Ramos (cell line): ENCODE data around the gene CUL2.

Source experiments
- in situ Hi-C: fragments of 300-500 bp; cut with MboI; formaldehyde crosslinking; loops from one replicate; pipeline ENCODE4 v1.14.3; 2022; ENCODE audit warnings: low sequenced_read_pairs; ENCODE audit not compliant: unreplicated experiment

Gene CUL2

DNA sequence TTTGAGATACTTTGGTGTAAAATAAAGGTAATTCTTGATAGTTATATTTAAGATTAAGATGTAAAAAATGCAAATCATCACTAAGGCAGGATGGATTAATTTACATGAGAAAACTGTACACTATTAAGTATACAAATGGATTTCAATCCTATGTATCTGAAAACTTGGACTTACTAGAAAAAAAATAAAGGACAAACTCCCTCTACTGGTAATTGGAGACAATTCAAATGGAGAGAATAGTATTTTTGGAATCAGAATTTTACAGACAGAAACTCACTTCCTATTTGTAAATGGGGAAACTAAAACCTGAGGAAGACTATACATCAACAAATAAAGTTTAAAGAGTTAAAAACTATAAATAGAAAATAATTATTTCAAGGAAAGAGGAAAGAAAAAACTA is 62.6 kb downstream of the CUL2 start:
- in situ Hi-C loops: no loop called here

DNA sequence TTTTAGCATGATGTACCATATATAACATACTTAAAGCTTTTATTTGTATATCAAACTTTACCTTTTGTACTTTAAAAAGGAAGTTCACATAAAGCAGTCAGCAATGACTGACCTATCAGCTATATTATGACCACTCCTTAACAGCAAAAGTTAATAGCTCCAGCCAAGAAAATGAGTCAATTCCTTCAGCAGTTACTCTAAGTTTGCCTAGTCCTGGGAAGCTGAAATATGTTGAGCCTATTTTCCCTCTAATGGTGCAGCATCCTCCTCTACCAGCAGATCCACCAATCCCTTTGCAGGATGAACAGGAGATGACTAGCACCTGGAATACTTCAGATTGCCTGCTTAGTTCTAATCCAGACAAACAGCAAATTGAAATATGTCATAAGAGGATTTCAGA is 64.2 kb downstream of the CUL2 start:
- in situ Hi-C loops: no loop called here

DNA sequence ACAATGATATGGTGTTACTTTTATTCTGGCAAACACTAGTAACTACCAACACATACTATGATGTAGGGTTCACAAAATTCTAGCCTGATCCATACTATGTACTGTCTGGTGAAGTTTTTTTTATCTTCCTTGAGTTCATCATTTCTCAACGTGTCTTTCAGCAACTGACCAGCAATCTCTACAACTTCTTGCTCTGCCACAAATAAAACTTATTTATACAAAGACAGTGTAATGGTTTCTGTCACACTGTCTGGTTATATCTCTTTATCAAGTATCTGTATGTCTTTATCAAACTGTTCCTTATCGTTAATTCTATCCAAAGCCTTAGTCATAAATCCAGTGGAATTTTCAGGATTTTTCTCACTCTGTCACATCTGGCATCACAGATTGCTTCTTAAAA is 69.7 kb downstream of the CUL2 start:
- in situ Hi-C loops: no loop called here

DNA sequence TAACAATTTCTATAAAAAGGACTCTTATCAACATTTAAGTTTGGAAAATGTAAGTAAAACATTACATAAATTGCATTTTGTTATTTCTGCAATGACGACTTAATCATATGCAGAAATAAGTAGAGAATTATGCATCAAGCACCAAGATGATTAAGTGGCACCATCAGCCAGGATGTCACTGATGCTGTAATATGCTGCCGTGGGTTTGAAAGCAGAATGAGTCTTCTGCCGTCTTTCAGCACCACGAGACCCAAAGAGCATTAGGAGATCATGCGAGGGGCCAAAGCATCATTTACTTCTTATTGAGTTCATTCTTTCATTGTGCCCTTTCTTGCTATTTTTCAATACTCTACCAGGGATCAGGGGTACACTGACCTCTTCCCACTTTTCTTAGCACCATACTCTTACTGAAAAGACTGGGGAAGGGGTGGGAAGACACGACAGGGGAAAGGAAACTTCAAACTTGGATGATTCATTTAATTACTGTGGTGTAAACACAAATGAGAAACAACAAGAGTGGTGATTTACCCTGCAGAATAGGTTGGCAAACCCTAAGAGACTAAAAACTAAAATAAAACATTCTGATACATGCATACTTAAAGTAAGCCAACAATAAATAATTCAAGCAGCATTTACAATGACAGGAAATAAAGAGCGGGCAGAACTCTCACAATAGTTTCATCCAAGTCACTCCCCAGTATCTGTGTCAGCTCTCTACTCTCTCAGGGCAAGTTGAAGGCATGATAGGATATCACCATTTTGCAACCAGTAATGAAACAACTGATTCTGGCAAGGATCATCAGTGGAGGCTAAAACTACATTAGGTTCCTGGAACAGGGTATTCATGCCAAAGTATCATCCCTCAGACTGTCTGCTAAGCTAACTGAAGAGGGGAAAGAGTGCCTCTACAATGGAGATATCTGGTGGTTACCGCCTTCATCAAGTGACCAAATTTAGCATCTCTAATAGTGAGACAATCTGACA is 70.8 kb downstream of the CUL2 start:
- in situ Hi-C loops: no loop called here

DNA sequence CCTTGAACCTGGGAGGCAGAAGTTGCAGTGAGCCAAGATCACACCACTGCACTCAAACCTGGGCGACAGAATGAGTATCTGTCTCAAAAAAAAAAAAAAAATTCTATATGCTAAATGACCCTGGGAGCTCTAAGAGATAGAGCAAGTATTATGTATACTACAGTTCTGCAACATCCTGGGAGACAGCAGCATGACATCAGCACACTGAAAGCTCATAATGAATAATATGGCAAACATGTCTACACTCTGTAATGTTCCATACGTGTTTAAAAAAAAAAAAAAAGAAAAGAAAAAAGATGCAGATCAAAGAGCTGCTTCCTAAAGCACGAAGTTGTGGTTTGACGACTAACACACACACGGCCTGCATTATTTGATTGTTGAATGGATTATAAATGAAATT is 72.5 kb downstream of the CUL2 start:
- in situ Hi-C loops: no loop called here

DNA sequence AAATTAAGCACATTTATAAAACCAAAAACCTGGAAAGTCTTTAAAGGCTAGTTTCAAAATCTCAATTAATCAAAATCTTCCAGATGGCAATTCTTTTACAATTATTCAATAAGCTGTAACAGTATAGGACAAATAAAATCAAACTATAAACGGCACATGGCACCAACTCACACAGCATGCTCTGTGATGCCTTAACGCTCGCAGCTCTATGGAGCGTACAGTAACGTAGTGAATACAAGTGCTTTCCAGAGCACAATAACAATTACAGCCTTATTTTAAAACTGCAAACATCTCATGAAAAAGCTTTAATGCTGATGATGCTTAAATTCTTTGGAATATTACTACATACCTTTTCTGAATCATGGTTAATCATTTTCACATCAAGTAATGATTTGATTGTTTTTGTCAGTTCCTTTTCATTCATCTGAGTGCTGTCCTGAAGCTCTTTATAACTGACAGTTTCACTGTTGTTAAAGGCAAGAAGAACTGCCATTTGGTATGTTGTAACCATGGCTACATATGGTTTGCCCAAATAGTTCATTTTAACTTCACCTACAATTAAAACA is 74.2 kb downstream of the CUL2 start:
- in situ Hi-C loops: no loop called here

DNA sequence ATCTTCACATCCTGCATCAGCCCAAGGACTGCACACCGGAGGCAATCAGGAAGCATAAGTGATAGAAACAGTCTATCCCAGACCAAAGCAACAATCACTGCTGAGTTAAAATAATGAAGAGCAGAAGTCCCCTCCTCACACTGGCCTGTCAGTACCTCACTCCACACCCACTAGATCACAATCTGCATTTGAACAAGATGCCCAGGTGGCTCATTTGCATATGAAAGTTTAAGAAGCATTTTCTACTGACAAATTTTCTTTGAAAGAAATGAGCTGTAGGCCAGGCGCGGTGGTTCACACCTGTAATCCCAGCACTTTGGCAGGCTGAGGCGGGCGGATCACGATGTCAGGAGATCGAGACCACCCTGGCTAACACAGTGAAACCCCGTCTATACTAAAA is 77.4 kb downstream of the CUL2 start:
- in situ Hi-C loops: no loop called here

DNA sequence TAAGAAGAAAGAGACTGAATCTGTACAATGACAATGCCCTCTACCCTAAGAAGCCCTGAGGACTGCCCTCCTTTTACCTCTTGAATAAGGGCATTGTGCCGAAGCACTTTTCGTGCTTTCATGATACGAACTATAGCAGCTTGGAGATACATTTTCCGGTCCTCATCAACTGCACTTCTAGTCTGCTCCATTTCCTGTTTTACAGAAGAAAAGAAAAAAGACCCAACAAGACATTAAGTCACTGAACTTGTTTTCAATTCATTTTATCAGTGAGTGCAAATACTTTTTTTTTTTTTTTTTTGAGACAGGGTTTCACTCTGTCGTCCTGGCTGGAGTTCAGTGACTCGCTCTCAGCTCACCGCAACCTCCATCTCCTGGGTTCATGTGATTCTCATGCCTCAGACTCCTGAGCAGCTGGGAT is 78.4 kb downstream of the CUL2 start:
- in situ Hi-C loops: no loop called here

DNA sequence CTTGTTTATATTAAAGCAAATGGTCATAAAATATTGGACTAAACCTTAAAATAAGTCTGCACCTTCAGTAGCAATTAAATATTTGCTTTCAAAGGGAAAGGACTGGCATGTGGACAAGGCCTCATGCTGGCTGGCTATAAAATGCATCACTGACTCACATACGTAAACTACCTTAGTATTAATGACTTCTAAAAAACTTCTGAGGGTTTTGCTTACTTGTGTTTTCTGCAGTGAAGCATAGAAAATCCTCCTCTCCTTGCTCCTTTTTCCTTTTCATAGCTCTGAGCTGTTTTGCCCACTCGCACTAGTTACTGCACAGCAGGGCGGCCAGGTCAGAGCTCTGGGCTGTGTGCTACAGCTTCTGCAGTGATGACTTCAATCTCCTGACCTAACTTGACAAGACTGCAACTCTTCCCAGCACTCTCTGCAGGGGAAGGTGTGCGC is 82.3 kb downstream of the CUL2 start:
- in situ Hi-C loops: no loop called here

DNA sequence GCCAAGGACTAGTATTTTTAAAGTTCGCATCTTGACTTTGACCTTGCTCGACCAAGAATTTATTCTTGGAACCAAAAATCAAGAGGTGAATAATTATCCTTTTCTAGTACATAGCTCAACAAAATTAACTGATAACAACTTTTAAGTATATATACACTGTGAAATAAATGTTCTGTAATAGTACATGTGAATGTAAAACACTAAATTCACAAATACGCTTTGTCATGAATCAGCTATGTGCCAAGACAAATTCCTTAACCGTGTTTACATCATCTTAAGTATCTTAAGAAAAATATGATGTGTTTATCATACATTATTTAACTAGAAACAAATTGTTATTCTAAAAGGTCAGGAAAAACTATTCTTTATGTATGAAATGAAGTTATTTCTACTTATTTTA is 83.3 kb downstream of the CUL2 start:
- in situ Hi-C loops: no loop called here

DNA sequence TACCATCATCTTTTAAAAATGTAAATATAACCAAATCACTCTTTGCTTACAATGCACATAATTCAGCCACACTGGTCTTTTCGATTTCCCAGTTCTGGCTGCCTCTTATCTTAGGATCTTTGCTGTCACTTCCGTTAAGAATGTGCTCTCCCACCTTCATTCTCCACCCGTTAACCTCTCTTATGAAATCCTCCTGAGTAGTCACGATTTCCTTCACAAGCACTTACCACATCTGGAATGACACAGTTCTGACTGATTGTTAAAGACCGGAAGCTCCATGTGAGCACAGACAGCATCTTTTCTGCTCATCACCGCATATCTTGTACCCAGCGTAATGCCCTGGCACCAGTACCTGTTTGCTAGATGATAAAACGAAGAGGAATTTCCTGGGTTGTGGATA is 84.3 kb downstream of the CUL2 start:
- in situ Hi-C loops: no loop called here

DNA sequence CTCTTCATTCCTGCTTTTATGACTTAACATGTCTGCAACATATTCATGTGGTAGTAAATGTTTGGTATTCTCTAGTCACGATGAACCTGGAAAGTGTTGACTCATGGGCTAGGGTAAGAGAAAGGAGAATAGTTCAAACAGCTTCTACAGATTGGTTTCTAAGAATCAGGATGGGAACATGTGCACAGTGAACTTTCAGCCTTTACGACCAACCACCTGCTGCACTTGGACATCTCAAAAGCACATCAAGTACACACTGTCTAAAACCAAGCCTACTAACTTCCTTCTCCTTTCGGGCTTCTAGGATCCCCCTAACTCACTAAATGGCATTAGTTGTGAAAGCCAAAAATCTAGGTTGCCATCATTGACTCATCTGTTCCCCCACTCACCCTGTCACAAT is 85.5 kb downstream of the CUL2 start:
- in situ Hi-C loops: no loop called here

DNA sequence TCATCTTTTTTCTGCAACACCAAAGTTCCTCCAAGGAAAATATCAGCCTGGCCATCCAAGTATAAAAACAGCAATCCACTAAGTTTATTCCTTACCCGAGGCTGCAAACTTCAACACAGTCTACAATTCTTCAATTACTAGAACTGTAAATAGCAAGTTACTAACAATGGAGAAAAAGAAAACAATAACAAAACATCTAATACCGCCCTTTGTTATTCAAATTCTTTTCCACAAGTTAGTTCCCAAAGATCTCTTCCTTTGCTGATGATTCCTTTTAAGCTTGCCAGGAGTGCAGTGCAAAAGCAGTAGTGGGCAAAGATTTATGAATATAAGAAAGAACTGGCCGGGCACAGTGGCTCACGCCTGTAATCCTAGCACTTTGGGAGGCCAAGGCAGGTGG is 86.2 kb downstream of the CUL2 start:
- in situ Hi-C loops: no loop called here

DNA sequence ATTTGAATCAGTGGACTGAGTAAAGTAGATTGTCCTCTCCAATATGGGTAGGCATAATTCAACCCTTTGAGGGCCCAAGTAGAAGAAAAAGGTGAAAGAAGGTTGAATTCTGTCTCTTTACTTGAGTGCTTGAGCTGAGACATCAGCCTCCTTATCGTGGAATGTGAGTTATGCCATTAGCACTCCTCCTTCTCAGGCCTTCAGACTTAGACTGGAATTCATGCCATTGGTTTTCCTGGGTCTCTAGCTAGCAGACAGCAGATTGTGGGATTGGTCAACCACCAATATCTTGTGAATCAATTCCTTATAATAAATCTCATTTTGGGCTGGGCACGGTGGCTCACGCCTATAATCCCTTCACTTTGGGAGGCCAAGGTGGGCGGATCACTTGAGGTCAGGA is 89.2 kb downstream of the CUL2 start:
- in situ Hi-C loops: no loop called here

DNA sequence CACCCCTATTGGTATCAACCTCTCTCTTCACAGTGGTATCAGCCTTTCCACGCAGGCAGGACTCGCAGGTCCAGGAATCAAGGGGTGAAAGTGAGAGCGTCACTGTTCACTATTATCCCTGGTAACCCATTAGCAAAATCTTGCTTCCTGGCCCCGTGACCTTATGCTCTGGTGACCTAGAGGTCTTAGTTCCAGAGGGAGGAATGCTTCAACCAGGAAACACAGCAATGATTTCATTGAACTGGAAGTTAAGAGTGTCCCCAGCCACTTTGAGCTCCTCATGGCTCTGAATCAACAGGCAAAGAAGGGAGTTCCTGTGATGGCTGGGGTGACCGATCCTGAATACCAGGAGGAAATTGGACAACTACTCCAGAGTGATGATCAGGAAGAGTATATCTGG is 90.6 kb downstream of the CUL2 start:
- in situ Hi-C loops: loop anchor here (25.0 kb wide), 1 partner anchor 213 kb away; no protein-coding TSS in a partner anchor

DNA sequence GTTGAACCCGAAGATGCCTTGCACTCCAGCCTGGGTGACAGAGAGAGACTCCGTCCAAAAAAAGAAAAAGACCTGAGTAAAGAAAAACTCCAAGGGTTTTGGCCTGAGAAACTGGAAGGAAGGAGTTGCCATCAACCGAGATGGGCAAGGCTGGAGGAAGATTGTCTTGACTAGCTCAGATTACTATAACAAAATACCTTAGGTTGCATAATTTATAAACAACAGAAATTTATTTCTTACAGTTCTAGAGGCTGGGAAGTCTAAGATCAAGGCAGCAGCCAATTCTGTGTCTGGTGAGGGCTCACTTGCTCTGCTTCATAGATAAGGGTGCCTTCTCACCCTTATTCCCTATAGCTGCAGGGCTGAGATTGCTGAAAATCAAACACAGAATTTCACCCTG is 91.2 kb downstream of the CUL2 start:
- in situ Hi-C loops: loop anchor here (25.0 kb wide), 1 partner anchor 213 kb away; no protein-coding TSS in a partner anchor

DNA sequence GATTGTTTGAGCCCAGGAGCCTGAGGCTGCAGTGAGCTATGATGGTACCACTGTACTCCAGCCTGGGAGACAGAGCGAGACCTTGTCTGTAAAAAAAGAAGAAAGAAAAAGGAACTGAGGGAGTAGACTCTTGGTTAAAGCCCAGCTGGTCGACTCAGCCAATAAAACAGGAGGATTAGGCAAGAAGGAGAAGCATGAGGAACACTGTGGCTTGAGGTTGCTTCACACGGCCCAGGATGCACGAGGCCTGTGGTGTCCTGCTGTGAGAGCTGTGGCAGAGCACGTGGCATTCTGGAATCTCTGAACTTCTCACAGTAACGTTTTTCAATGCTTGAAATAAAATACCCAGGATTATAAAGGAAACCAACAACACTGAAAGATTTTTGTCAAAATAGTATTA is 93.3 kb downstream of the CUL2 start:
- in situ Hi-C loops: loop anchor here (25.0 kb wide), 1 partner anchor 215 kb away; no protein-coding TSS in a partner anchor

DNA sequence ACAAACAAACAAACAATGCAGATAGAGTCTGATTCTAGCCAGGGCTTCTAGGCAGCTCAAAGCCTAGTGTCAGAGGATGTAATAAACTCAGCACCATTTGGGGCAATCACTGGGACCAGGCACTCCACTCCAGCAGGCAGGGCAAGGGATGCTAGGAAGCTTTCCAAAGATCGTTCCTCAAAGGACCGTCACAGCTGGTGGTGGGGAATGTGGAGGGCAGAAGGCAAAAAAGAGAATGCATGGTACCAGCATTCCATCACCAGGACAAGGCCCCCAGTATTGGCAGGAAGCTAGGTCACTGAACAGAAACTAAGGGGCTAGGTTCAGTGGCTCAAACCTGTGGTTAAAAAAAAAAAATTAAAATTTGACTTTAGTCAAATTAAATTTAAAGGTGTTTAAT is 94.2 kb downstream of the CUL2 start:
- in situ Hi-C loops: loop anchor here (25.0 kb wide), 1 partner anchor 216 kb away; no protein-coding TSS in a partner anchor

DNA sequence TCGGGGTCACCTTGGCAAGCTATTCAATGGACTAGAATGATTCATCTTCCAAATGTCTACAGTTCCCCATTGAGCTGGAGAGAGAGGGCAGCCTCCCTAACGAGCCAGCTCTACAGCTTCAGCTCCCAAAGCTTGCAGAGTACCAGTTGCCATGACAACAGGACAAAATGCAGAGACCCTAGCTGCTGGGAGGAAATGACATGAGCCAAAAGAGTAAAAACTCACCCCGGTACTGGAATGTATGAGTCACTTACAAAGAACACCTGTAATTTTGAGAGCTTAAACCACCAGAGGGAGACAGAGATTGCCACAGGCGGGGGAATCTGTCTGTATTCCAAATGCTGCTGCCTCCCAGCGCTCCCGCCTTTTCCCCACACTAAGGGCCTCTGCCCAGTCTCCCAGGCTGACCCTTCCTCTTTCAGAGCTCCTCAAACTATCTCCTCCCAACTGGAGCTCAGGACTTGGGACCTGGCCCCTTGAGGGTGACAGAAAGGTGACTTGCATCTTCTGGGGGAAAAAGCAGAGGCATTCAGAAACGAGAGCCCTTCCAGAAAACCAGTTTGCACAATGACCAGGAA is 95.5 kb downstream of the CUL2 start:
- in situ Hi-C loops: loop anchor here (25.0 kb wide), 1 partner anchor 218 kb away; no protein-coding TSS in a partner anchor

DNA sequence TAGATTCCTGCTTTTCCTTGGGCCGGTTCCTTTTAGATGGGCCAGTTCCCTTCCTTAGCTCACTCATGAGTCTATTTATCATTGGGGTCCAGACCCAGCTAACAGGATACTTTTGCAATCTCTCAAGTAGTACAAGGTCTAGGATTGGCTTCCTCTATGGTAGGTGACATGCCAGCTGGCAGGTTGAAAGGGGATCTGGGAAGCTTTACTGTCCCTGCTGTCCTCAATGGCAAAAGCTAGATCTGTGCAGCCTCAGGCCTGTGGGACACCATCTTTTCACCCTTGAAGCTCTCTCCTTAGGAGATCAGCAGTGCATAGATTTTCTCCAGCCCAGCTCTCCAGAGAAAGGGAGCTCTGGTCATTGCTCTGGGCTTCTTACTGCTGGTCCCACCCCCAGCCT is 96.4 kb downstream of the CUL2 start:
- in situ Hi-C loops: loop anchor here (25.0 kb wide), 1 partner anchor 219 kb away; no protein-coding TSS in a partner anchor

DNA sequence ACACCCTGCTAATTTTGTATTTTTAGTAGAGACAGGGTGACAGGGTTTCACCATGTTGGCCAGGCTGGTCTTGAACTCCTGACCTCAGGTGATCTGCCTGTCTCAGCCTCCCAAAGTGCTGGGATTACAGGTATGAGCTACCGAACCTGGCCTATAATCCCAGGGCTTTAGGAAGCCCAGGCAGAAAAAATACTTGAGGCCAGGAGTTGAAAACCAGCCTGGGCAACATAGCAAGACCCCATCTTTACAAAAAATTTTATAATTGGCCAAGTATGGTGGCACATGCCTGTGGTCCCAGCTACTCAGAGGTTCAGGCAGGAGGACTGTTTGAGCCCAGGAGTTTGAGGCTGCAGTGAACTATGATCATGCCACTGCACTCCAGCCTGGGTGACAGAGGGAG is 99.0 kb downstream of the CUL2 start:
- in situ Hi-C loops: loop anchor here (25.0 kb wide), 1 partner anchor 221 kb away; no protein-coding TSS in a partner anchor
